ENCODE results near the gene CD70.
A peak's percentile ranks its signal among the peaks of the same experiment; 100 is the strongest.
"Not testable (repeated sequence)": the region's sequence is repeated elsewhere in the genome, so short reads cannot be mapped to it uniquely, and the experiment has no call there.

The CD70 gene

GRCh38 chr19:6597471-6598253 is 6.7 kb upstream of the CD70 start:
- not testable (repeated sequence) for DNase-seq

- no peak for DNase-seq
Measured at GRCh38 chr19:6596621-6597020, 5.7 kb upstream of the CD70 start.

GRCh38 chr19:6593651-6594416 is 2.9 kb upstream of the CD70 start:
- no peak for DNase-seq

GRCh38 chr19:6590258-6590826 is 608 bp downstream of the CD70 start:
- peak; percentile 28 for DNase-seq

- DNase-seq: no peak
Measured at GRCh38 chr19:6589711-6590257, 1.2 kb downstream of the CD70 start.

- DNase-seq: no peak
Measured at GRCh38 chr19:6588508-6589345, 2.2 kb downstream of the CD70 start.

- DNase-seq: no peak
Measured at GRCh38 chr19:6587998-6588507, 2.9 kb downstream of the CD70 start.

- no peak for DNase-seq
Measured at GRCh38 chr19:6587093-6587820, 3.7 kb downstream of the CD70 start.

GRCh38 chr19:6586726-6587092 is 4.2 kb downstream of the CD70 start:
- no peak for DNase-seq

GRCh38 chr19:6586056-6586455 is 4.9 kb downstream of the CD70 start:
- DNase-seq: no peak

- not testable (repeated sequence) for DNase-seq
Measured at GRCh38 chr19:6582515-6583484, 8.2 kb downstream of the CD70 start.

- no peak for DNase-seq
Measured at GRCh38 chr19:6580313-6580712, 10.6 kb downstream of the CD70 start.

GRCh38 chr19:6579450-6580178 is 11.3 kb downstream of the CD70 start:
- DNase-seq: no peak

- peak; percentile 86 for DNase-seq
Measured at GRCh38 chr19:6577476-6578125, 13.3 kb downstream of the CD70 start.

- peak; percentile 56 for DNase-seq
Measured at GRCh38 chr19:6576869-6577475, 14.0 kb downstream of the CD70 start.

GRCh38 chr19:6573350-6573749 is 17.6 kb downstream of the CD70 start:
- no peak for DNase-seq

GRCh38 chr19:6572217-6572616 is 18.7 kb downstream of the CD70 start:
- peak; percentile 72 for DNase-seq

GRCh38 chr19:6571167-6571566 is 19.8 kb downstream of the CD70 start:
- no peak for DNase-seq

- DNase-seq: no peak
Measured at GRCh38 chr19:6570764-6571163, 20.2 kb downstream of the CD70 start.
